Measurements from ENCODE around the gene VPS72.

Gene VPS72

DNA sequence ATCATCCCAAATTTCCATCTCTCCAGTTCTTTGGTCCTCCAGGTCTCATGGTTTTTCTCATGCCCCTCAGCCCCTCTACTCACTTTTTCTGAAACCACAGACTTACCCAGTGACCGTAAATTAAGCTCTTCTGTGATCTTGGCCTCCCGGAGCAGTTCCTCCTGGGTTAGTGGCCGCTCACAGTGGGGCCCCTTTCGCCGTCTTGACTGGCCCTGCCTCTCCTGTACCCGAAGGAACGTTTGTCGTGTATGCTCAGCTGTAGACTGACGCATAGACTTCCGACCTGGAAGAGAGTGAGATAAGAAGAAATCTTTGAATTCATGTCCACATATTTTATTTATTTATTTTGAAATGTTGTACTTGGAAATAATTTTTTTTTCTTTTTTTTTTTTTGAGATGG lies 5.8 kb downstream of the VPS72 start:
- DNase-seq, result no peak

DNA sequence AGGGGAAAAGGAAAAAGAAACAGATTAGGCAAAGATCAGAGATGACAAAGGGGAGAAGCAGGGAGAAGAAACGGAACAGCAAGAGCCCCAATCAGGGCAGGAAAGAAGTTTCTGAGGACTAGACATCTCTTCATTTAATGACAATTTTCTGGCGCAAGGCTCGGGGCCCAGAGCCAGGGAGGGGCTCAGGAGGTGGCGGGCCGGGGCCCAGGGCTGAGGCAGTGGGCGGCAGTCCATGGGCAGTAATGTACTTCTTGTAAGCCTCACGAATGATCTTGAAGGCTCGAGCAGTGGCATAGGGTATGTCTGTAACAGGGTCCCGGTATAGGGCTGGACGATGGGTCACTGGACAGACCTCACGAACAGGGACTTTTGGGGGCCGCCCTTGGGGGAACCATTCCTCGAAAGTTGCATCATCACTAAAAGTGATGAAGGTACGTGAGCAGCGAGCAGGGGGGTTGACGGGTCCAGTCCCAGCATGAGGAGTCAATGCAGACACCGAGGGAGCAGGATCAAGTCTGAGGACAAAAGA lies 13.4 kb downstream of the VPS72 start:
- no peak for DNase-seq

- peak; percentile 46 for DNase-seq
Measured at GRCh38 chr1:151175863-151176262, 14.1 kb downstream of the VPS72 start, which contains the start of gene TMOD4. TMOD4 (minus strand) TSS chr1:151175981; CDS start chr1:151174875, 1,106 bp downstream.

- no peak for DNase-seq
Measured at GRCh38 chr1:151175041-151175741, 14.8 kb downstream of the VPS72 start.

DNA sequence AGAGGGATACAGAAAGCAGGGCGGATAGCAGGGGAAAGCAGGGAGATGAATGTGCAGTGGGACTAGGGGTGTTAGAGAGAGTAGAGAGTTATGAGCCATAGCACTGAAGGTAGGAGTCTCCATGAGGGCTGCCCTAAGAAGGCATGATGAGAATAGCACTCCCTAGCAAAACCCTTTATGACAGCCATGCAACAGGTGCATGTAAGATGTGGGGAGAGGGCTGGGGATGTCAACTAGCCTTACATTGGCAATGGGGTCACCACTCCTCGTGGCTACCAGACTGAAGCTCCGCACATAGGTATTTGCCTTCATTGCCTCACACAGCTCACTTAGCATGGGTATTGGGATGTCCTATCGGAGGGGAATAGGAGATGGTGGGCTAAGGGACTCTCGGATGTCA lies 18.8 kb downstream of the VPS72 start:
- DNase-seq, result no peak

- no peak for DNase-seq
Measured at GRCh38 chr1:151167116-151167515, 22.9 kb downstream of the VPS72 start.

GRCh38 chr1:151166505-151166956 lies 23.5 kb downstream of the VPS72 start:
- DNase-seq, result peak; percentile 63

- peak; percentile 99 for DNase-seq
Measured at GRCh38 chr1:151165738-151166504, 24.1 kb downstream of the VPS72 start, which contains the start of the genes LYSMD1 and SCNM1. LYSMD1 (minus strand) TSS chr1:151165902; CDS start chr1:151165258, 644 bp downstream. SCNM1 (plus strand) TSS chr1:151166144; CDS start chr1:151166153, 9 bp downstream.

DNA sequence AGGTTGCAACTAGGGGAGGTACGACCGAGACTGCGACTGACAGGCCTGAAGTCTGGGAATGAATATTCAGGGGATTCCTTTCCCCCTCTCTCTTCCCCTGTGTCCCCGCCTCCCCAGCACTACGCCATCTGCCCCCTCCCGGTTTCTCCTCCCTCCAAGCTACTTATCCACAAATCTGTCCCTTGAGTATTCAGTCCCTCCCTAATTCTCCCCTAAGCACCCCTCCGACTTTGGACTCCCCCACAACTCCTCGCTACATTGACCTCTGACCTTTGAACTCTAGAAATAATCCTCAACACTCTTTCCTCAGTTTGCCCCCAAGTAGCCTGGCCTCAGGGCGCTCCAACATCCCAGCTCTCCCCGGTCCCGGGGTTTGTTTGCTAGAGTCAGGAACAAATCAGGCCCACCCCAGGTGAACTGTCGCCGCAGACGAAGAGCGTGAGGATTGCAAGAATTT lies 24.7 kb downstream of the VPS72 start:
- peak; percentile 48 for DNase-seq

DNA sequence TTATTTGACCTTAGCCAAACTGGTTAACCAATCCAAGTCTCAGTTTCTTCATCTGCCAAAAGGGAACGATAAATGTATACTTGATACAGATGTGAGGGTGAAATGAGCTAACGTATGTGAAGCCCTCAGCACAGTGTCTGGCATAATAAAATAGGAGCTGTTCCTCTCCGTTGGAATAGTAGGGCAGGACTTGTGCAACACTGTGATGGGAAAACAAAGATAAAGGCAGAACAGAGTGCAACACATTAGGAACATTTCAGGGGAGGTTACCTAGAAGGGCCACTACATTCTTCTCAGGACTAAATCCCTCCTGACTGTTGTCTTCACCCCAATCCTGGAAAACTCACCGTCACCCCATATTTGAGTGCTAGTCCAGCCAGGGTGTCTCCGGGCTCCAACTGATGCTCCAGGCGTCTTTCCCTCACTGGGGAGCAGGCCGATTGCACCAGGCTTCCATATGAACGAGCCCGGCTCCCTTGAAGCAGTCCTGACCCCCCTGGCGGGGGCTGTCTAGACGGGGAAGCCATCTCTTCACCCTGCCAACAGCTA lies 25.2 kb downstream of the VPS72 start:
- no peak for DNase-seq

GRCh38 chr1:151159373-151159772 lies 30.6 kb downstream of the VPS72 start:
- no peak for DNase-seq

- DNase-seq, result no peak
Measured at GRCh38 chr1:151158751-151159251, 31.2 kb downstream of the VPS72 start.

GRCh38 chr1:151158326-151158725 lies 31.7 kb downstream of the VPS72 start:
- DNase-seq, result no peak

- DNase-seq, result no peak
Measured at GRCh38 chr1:151157067-151157531, 32.9 kb downstream of the VPS72 start.

GRCh38 chr1:151156515-151156819 lies 33.5 kb downstream of the VPS72 start, which contains the start of gene TNFAIP8L2:
TNFAIP8L2 (plus strand) TSS chr1:151156649; CDS start chr1:151158698, 2,049 bp downstream.
- DNase-seq, result peak; percentile 42

DNA sequence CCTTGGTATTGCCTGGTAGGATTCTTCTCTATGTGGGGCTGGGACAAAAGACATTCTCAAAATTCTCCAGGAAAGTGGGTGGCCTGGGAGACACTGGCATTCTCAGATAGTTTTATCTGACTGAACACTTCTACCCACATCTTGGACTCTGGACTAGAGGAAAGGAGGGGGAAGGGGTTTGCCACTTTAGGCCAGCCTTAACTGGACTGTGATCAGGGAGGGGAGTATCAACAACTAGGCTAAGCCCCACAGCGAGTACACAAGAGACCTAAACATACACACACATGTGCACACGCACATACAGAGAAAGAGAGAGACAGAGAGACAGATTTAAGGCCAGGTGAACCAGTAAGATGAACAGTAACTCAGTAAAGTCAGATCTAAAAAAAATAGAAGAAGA lies 42.3 kb downstream of the VPS72 start:
- no peak for DNase-seq

GRCh38 chr1:151147132-151147503 lies 42.9 kb downstream of the VPS72 start:
- DNase-seq, result no peak

DNA sequence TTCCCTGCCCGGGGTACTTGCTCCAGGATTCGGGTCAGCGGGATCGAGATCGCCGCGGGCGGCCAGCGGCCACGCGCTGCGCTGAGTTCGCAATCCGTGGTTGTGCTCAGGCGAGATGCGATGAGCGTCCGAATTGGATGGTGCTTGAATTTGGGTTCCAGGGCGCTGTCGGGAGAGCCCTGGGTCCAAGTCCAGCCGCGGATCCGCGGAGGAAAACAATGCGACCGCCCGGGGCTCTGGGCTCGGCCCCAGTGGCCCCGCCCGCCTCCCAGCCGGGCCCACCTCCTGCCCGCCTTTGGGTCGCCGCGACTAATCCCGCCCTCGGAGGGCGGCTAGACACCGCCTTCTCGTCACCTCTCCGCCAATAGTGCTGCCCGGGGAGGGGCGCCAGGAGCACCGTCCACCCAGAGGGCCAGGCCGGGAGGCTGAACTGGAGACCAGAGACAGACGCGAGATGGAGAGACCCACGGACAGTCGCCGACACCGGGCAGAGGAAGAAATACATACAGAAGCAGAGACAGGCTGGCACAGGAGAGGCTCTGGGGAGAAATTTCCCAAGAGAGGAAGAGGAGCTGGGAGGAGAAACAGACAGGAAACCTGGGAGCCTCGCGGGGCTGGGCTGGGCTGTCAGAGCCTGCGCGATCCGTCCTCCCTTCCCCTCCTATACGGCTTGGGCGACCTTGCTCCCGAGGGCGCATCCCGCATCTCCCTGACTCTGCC lies 43.4 kb downstream of the VPS72 start, which contains the start of gene SEMA6C:
Gene SEMA6C, minus strand, starts transcription at position 220 of the 720 bp plus-strand sequence. CDS start 4,010 bp downstream, outside the sequence.
- peak; percentile 96 for DNase-seq

DNA sequence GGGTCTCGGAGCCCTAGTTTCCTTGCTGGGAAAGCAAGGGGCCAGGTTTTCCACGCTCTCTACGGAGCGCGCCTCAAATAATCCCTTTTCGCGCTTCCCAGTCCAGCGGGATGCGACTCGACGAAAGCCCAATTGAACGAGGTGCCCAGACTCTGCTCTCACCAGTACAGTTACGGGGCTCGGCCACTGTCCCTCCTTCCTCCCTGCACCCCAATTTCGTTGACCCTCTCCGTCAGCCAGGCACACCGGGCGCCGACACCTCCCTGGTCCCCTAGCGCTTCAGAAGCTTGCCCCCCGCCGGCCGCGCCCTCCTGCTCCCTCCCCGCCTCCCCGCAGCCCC lies 44.0 kb downstream of the VPS72 start:
- DNase-seq, result no peak

DNA sequence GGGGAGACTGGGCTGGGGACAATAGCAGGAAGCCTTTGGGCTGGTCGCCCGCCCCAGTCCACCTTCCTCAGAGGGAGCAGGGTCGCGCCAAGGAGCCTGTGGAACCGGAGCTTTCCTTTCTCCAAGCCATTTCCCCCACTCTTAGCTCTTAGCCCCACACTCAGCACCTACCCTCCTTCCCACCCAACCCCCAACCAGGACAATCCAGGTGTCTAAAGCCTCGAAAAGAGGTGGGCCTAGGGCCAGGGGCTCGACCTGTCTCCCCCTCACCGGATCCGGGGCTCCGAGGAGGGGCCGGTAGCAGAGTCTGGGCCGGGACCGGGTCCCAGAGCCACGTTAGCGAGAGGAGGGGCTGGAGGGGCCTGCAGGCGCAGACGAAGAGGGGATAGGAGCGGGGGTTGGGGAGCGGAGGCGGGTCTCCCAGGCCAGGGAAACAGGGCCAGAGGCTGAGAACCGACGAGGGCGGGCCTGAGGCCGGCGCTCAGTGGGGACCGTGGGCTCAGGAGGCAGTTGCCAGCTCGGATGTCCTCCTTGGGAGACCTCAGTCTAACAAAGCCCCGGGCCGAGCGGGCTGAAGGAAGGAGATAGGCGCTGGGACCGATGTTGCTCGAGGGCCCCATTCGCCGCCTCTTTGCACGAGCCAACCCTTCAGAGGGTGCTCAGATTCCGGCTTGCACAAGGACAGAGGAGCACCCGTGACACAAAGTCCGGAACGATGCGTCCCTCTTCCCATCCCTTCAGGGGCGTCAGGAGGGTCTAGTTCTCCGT lies 44.5 kb downstream of the VPS72 start:
- DNase-seq, result peak; percentile 63

Data from DMS53 (cell line).